Transverse colon (tissue), 3 donors: ENCODE data around the gene G6PC2.

Experiments
- POLR2A ChIP-seq: fragments of 450-650 bp; IDR thresholded peaks from one replicate; pipeline ENCODE4 v1.6.1; 2016; ENCODE audit warnings: antibody characterized with exemption, mild to moderate bottlenecking, moderate library complexity
- TF ChIP-seq, protein P1 (sequence below), 5 experiments: fragments of 200-600 bp in 3 of 5; fragments of 450-650 bp in 2 of 5; sonication (generic) in 3 of 5; IDR thresholded peaks; 1 replicate in 2 of 5; 2 replicates in 3 of 5; pipeline ENCODE4 v1.5.1; 2016 to 2017; ENCODE audit warnings: antibody characterized with exemption in 5 of 5, inconsistent platforms in 3 of 5, mild to moderate bottlenecking in 2 of 5, moderate library complexity in 1 of 5

- TF ChIP-seq, protein P1, sequence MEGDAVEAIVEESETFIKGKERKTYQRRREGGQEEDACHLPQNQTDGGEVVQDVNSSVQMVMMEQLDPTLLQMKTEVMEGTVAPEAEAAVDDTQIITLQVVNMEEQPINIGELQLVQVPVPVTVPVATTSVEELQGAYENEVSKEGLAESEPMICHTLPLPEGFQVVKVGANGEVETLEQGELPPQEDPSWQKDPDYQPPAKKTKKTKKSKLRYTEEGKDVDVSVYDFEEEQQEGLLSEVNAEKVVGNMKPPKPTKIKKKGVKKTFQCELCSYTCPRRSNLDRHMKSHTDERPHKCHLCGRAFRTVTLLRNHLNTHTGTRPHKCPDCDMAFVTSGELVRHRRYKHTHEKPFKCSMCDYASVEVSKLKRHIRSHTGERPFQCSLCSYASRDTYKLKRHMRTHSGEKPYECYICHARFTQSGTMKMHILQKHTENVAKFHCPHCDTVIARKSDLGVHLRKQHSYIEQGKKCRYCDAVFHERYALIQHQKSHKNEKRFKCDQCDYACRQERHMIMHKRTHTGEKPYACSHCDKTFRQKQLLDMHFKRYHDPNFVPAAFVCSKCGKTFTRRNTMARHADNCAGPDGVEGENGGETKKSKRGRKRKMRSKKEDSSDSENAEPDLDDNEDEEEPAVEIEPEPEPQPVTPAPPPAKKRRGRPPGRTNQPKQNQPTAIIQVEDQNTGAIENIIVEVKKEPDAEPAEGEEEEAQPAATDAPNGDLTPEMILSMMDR (IDR thresholded peaks at IDR 0.05), result no peak
- no peak for TF ChIP-seq POLR2A
Measured at GRCh38 chr2:168855601-168856000, 45.5 kb upstream of the G6PC2 start.
